GM13977 (cell line): ENCODE data around the gene GUCY1A2.

Experiments used
- DNase-seq: peaks from one replicate; pipeline ENCODE4 v3.0.0; 2012; ENCODE audit warnings: low spot score
- CTCF ChIP-seq: IDR thresholded peaks from 2 replicates; pipeline ENCODE4 v1.5.1; 2012; ENCODE audit warnings: mild to moderate bottlenecking, control low read depth; ENCODE audit not compliant: insufficient read depth; ENCODE audit errors: extremely low read depth, missing control alignments
- in situ Hi-C: fragments of 300-500 bp; cut with MboI; formaldehyde crosslinking; loops from one replicate; pipeline ENCODE4 v1.12.0; 2022; ENCODE audit warnings: low sequenced_read_pairs, low pct_unique_long_range_greater_than_20kb, mixed read lengths, inconsistent platforms; ENCODE audit not compliant: unreplicated experiment

Gene GUCY1A2

GRCh38 chr11:106989078-106989455 is 29.2 kb downstream of the GUCY1A2 start:
- no peak for TF ChIP-seq CTCF
- in situ Hi-C loops = no loop called here
- DNase-seq = no peak

GRCh38 chr11:106988151-106989077 is 29.9 kb downstream of the GUCY1A2 start:
- DNase-seq = no peak
- TF ChIP-seq CTCF = no peak
- in situ Hi-C loops = no loop called here

GRCh38 chr11:106986673-106987072 is 31.6 kb downstream of the GUCY1A2 start:
- in situ Hi-C loops = no loop called here
- DNase-seq = no peak

GRCh38 chr11:106986261-106986660 is 32.0 kb downstream of the GUCY1A2 start:
- TF ChIP-seq CTCF = no peak
- in situ Hi-C loops = no loop called here
- DNase-seq = no peak

More at GRCh38 chr11:106986673-106987072, 31.6 kb downstream of the GUCY1A2 start:
- TF ChIP-seq CTCF = no peak

GRCh38 chr11:106983991-106984390 is 34.3 kb downstream of the GUCY1A2 start:
- in situ Hi-C loops = no loop called here

GRCh38 chr11:106983261-106983660 is 35.0 kb downstream of the GUCY1A2 start:
- no peak for TF ChIP-seq CTCF

More at GRCh38 chr11:106983991-106984390, 34.3 kb downstream of the GUCY1A2 start:
- no peak for TF ChIP-seq CTCF
- DNase-seq = no peak

More at GRCh38 chr11:106983261-106983660, 35.0 kb downstream of the GUCY1A2 start:
- in situ Hi-C loops = no loop called here
- no peak for DNase-seq
